Right forelimb (tissue), 1 donor: ENCODE data around the gene UBQLN1.
"Not testable (repeated sequence)": the region's sequence is repeated elsewhere in the genome, so short reads cannot be mapped to it uniquely, and the experiment has no call there.

ENCODE experiments used
- DNase-seq: peaks from one replicate; pipeline ENCODE4 v3.0.0-alpha.2; 2018

UBQLN1 gene

DNA sequence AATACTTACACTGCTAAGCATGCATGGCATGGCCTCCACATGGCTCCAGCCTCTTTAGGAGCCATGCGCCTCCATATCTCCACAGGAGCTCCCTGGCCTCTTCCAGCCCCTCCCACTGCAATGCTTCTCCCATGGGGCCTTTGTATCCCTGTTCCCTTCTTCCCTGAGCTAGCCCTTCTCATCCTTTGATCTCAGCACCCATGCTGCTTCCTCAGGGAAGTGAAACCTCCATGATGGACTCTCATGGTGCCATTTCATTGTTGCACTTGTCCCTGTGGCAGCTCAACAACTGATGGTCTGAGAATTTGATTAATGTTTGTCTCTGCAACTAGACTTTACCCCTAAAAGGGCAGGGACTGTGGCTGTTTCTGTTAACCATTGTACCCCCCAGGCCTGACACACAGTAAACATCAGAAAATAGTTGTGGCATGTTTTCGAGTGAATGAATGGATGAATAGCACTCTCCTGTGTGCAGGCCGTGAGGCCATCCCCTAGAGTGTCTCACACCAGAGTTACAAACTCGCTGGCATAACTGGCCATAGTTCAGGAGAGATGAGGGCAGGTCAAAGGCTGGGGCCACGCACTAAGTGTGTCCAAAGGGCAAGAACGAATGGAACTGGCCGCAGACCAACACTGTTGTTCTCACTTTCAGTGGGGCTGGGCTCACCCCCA, 78.2 kb downstream of the UBQLN1 start:
- DNase-seq, result no peak

DNA sequence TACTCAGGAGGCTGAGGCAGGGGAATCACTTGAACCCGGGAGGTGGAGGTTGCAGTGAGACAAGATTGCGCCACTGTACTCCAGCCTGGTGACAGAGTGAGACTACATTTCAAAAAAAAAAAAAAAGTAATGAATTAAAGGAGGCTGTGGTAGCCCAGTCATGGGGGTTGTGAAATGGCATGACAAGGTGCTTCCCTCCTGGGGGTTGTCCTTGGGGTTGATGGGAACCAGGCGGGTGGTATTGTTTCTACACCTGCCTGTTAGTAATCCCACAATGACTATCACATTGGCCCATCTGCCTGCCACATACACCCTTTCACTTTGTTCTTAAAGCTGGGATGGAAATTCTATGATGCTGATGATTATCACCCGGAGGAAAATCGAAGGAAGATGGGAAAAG, 79.2 kb downstream of the UBQLN1 start:
- no peak for DNase-seq

DNA sequence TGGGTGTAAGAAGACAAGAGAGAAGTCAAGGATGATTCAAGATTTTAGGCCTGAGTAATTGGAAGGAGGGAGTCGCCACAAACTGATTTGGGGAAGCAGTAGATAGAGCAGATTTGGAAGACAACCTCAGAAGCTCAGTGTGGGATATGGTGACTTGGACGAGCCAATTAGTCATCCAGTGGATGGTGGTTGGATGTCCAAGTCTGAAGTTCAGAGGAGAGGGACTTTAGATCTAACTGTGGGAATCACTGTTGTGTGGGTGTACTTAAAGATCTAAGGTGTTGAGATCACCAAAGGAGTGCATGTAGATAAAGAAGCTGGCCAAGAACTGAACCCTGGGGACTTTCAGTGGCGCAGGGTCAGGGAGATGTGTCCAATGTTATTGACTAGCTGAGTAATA, 82.6 kb downstream of the UBQLN1 start:
- DNase-seq, result no peak

DNA sequence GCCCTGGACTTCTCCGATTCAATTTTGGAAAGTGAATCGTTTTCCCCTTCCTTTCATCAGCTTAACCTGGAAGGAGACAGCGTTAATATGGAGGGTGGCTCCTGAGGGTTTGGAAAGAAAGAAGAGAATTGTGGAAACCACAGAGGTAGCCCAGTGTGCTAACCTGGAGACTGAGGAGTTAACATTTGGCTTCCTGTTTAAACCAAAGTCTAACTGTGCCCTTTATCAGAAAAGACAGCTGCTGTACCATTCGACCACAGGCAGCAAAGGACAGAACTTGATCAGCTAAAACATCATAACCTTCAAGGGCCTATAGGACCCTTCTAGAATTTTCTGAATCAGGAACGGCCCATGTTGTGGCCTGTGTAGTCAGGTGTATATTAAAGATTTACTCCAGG, 84.1 kb downstream of the UBQLN1 start:
- DNase-seq, result no peak

DNA sequence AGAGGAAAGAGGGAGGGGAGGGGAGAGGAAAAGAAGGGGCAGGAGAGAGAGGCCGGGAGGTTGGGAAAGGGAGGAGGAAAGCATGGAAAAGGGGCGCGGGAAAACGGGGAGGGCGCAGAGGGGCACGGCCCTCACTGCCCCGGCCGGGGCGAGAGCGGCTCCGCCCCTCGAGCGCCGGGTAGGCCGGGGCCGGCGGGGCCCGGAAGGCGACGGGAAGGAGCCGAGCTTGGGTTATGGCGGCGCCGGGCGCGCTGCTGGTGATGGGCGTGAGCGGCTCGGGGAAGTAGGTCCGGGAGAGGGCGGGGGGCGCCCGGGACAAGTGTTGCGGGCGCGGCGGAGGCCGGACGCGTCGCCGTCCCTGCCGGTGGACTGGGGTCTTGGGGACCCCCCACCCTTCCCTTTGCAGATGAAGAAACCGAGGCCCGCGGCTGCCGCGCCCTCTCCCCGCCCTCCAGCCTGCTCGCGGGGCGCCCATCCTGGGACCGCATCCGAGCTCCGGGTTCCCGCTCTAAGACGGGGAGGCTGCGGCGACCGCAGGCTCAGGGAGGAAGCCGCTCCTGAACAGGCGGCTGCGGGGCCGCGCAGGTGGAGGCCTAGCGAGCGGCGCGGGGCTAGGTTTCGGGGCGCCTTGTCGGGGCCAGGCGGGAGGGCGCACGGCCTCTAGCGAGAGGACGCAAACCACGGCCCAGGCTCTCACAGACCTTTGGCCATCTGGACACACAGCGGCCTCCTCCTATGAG, 84.6 kb downstream of the UBQLN1 start, which contains the start of gene IDNK:
IDNK (plus strand) TSS at position 205 of the 740 bp plus-strand sequence; CDS start at position 234, 29 bp downstream.
- DNase-seq, result peak; percentile 88

DNA sequence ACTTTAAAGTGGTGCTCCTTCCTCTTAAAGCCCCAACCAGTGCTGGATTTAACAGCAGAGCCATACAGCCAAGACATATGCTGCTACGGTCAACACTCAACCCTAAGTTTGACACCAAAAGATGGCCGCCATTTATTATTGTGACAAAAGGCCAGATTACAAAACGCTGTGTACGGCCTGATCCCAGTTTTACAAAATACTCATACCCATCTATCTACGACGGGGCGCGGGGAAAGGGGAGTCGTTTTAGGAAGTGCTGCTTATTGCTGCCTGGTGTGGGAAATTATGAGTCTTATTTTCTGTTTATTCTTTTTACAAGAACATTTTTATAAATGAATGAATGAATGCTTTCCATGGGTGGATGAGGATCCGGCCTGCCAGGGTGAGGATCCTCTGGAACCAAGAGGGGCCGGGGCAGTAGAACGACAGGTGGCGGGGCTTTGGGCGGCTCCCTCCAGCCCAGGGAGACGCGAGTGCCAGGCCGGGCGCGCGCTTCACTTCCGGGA, 85.3 kb downstream of the UBQLN1 start:
- DNase-seq, result no peak

DNA sequence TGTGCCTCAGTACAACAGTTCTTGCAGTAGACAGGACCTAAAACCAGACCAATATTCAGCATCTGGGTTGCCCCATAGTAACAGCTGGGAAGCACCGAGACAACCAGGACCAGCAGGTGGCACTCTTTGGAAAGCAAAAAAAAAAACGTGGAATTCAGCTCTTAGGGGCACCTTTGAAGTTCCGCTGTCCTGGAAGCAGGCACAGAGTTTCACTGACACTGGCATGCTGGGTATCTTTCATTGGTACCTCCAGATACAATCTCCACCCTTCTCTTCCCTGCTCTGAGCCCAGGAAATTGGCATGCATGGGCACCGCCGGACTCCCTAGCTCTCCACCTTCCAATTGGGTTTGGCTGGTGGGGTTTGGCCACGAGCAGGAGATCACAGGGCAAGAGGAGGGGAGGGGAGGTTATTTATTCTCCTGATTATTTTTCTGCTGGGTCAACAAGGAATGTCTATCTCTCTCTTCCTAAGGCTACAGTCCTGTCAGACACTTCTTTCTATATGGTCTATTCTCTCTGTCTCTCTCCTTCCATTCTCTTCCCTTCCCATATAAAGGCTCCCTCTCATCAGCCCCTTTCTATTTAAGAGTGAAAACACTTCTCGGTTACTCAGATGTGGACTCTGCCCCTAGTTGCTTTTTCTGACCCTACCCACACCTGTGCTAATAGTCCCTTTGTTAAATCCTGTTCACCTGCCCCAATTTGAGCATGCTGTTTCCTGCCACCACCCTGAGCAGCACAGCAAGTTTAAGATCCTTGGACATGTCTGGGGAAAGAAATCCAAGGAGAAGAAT, 86.7 kb downstream of the UBQLN1 start:
- no peak for DNase-seq

DNA sequence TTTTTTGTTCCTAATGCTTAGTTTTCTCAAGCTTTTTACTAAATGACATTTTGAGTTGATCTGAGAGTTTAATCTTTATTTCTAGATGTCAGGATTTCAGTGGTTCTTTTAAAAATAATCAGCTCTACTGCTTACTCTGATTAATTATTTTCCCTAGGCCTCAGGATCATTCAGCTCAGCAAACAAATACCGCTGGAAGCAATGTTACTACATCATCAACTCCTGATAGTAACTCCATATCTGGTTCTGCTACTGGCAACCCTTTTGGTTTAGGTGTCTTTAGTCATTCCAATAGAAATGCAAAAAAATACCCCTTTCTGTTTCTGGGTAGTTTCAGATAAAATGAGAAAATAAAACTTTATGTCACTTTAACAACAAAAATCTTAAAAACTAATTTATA, 90.5 kb downstream of the UBQLN1 start:
- no peak for DNase-seq

DNA sequence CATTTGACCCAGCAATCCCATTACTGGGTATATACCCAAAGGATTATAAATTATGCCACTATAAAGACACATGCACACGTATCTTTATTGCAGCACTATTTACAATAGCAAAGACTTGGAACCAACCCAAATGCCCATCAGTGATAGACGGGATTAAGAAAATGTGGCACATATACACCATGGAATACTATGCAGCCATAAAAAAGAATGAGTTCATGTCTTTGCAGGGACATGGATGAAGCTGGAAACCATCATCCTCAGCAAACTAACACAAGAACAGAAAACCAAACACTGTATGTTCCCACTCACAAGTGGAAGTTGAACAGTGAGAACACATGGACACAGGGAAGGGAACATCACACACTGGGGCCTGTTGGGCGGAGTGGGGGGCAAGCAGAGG, 94.5 kb downstream of the UBQLN1 start:
- not testable (repeated sequence) for DNase-seq
